H1 (cell line): Measurements from ENCODE around the gene RSRC2. TPM values are rescaled to one million over a fixed set of nuclear protein-coding genes. Genes with fewer than 3 reads are reported as not detected.
"Not testable (repeated sequence)": the region's sequence is repeated elsewhere in the genome, so short reads cannot be mapped to it uniquely, and the experiment has no call there.

Source experiments
- CTCF ChIA-PET: fragments of 300-600 bp; sonication (Branson Sonifier 250); formaldehyde crosslinking; loops from one replicate; lab custom pipeline; 2021; ENCODE audit not compliant: partially characterized antibody; lab: Charles Lee
- POLR2A ChIA-PET: fragments of 300-600 bp; sonication (Branson Sonifier 250); formaldehyde crosslinking; loops from one replicate; lab custom pipeline; 2021; ENCODE audit warnings: inconsistent platforms; ENCODE audit not compliant: partially characterized antibody; lab: Charles Lee
- DNase-seq, 2 experiments: peaks; one replicate each; pipeline versions ENCODE4 v3.0.0 to v3.0.0-alpha.2; 2010 to 2022; ENCODE audit warnings: low spot score in 2 of 2, low read depth in 1 of 2, mixed read lengths in 1 of 2
- FAIRE-seq: peaks from 2 replicates; lab custom pipeline; 2011; peaks lifted over from hg19 to GRCh38; lab: Jason Lieb, UNC
- H2AFZ ChIP-seq: 2 replicates; pipeline ENCODE4 v1.8.1; 2012; ENCODE audit warnings: low read length, inconsistent platforms
- H2AK5ac ChIP-seq: 2 replicates; pipeline ENCODE4 v1.6.1; 2013; ENCODE audit warnings: low read depth, low read length
- H2BK120ac ChIP-seq: replicated peaks from 2 replicates; pipeline ENCODE3; 2013; ENCODE audit warnings: low read depth, low read length, inconsistent platforms
- H2BK12ac ChIP-seq: 2 replicates; pipeline ENCODE4 v1.6.1; 2013; ENCODE audit warnings: low read depth, low read length
- H2BK15ac ChIP-seq: 2 replicates; pipeline ENCODE4 v1.6.1; 2013; ENCODE audit warnings: low read length
- H2BK20ac ChIP-seq: 2 replicates; pipeline ENCODE4 v1.6.1; 2013; ENCODE audit warnings: low read length
- H2BK5ac ChIP-seq: 2 replicates; pipeline ENCODE4 v1.6.1; 2013; ENCODE audit warnings: low read depth, low read length
- H3K14ac ChIP-seq: 2 replicates; pipeline ENCODE4 v1.6.1; 2013; ENCODE audit warnings: inconsistent platforms; ENCODE audit not compliant: insufficient read length
- H3K18ac ChIP-seq: 2 replicates; pipeline ENCODE4 v1.6.1; 2013; ENCODE audit warnings: low read length; ENCODE audit errors: extremely low read depth
- H3K23ac ChIP-seq: 2 replicates; pipeline ENCODE4 v1.6.1; 2013; ENCODE audit warnings: inconsistent platforms; ENCODE audit not compliant: insufficient read length
- H3K23me2 ChIP-seq: 2 replicates; pipeline ENCODE4 v1.6.1; 2013; ENCODE audit warnings: low read depth, low read length
- H3K27ac ChIP-seq: 2 replicates; pipeline ENCODE4 v1.6.1; 2011; ENCODE audit warnings: low read depth, low read length, inconsistent platforms
- H3K27me3 ChIP-seq, 4 experiments: replicated peaks in 1 of 4; 1 replicate in 1 of 4; 2 replicates in 3 of 4; pipeline versions ENCODE4 v1.6.1 to v1.8.1; 2011 to 2013; ENCODE audit warnings: low read length in 3 of 4, mild to moderate bottlenecking in 3 of 4, inconsistent platforms in 2 of 4, mixed read lengths in 2 of 4, moderate library complexity in 1 of 4; ENCODE audit not compliant: control insufficient read depth in 3 of 4, insufficient read depth in 3 of 4; ENCODE audit errors: extremely low read depth in 1 of 4
- H3K36me3 ChIP-seq, 4 experiments: 2 replicates each; pipeline versions ENCODE4 v1.6.1 to v1.8.1; 2011 to 2013; ENCODE audit warnings: mild to moderate bottlenecking in 4 of 4, low read length in 3 of 4, moderate library complexity in 2 of 4, control low read depth in 1 of 4, inconsistent platforms in 1 of 4; ENCODE audit not compliant: insufficient read depth in 4 of 4, control insufficient read depth in 2 of 4
- H3K4ac ChIP-seq: replicated peaks from 2 replicates; pipeline ENCODE3; 2013; ENCODE audit warnings: low read length, low read depth, mixed read lengths, inconsistent platforms; ENCODE audit not compliant: insufficient read length
- H3K4me1 ChIP-seq, 4 experiments: replicated peaks in 1 of 4; 1 replicate in 1 of 4; 2 replicates in 3 of 4; pipeline versions ENCODE4 v1.6.1 to v1.8.1; 2011 to 2013; ENCODE audit warnings: low read length in 3 of 4, inconsistent platforms in 2 of 4, mixed read lengths in 1 of 4; ENCODE audit not compliant: insufficient read depth in 4 of 4, control insufficient read depth in 3 of 4
- H3K4me2 ChIP-seq, 2 experiments: 2 replicates each; pipeline versions ENCODE4 v1.6.1 to v1.8.1; 2011 to 2013; ENCODE audit warnings: low read depth in 2 of 2, low read length in 2 of 2, control low read depth in 1 of 2, inconsistent platforms in 1 of 2, mild to moderate bottlenecking in 1 of 2; ENCODE audit not compliant: insufficient read depth in 1 of 2
- H3K4me3 ChIP-seq, 4 experiments: fragments of 200-600, 300-600 bp in 1 of 4; sonication (generic), shearing (Covaris generic), sonication (Bioruptor Twin) in 1 of 4; 2 replicates each; pipeline versions ENCODE4 v1.5.1 to v1.8.1; 2011 to 2016; ENCODE audit warnings: low read length in 4 of 4, low read depth in 3 of 4, control low read depth in 2 of 4, inconsistent platforms in 2 of 4, mild to moderate bottlenecking in 2 of 4, mixed read lengths in 1 of 4, moderate library complexity in 1 of 4; ENCODE audit not compliant: insufficient read depth in 2 of 4; ENCODE audit errors: extremely low read depth in 1 of 4
- H3K56ac ChIP-seq: replicated peaks from 2 replicates; pipeline ENCODE3; 2013; ENCODE audit warnings: low read depth, mild to moderate bottlenecking, mixed read lengths, low read length, inconsistent platforms; ENCODE audit not compliant: insufficient read length
- H3K79me1 ChIP-seq: 2 replicates; pipeline ENCODE4 v1.6.1; 2013; ENCODE audit warnings: low read depth, low read length, control low read depth
- H3K79me2 ChIP-seq, 2 experiments: 2 replicates each; pipeline versions ENCODE4 v1.6.1 to v1.8.1; 2012 to 2013; ENCODE audit warnings: low read length in 2 of 2, mild to moderate bottlenecking in 2 of 2, inconsistent platforms in 1 of 2; ENCODE audit not compliant: insufficient read depth in 2 of 2, control insufficient read depth in 1 of 2
- H3K9ac ChIP-seq, 4 experiments: replicated peaks in 1 of 4; 1 replicate in 1 of 4; 2 replicates in 3 of 4; pipeline versions ENCODE4 v1.6.1 to v1.8.1; 2011 to 2013; ENCODE audit warnings: low read depth in 3 of 4, low read length in 3 of 4, control low read depth in 2 of 4, mild to moderate bottlenecking in 2 of 4, moderate library complexity in 2 of 4, inconsistent platforms in 1 of 4; ENCODE audit errors: extremely low read depth in 1 of 4
- H3K9me3 ChIP-seq, 2 experiments: 2 replicates each; pipeline versions ENCODE4 v1.6.1 to v1.8.1; 2012 to 2013; ENCODE audit warnings: mild to moderate bottlenecking in 2 of 2, moderate library complexity in 2 of 2, control low read depth in 1 of 2, inconsistent platforms in 1 of 2, low read depth in 1 of 2, low read length in 1 of 2, mixed read lengths in 1 of 2; ENCODE audit not compliant: insufficient read depth in 2 of 2
- H4K20me1 ChIP-seq, 2 experiments: replicated peaks in 1 of 2; 2 replicates each; pipeline versions ENCODE3 to v1.8.1; 2011 to 2013; ENCODE audit warnings: inconsistent platforms in 2 of 2, low read length in 2 of 2, mild to moderate bottlenecking in 1 of 2; ENCODE audit not compliant: insufficient read depth in 2 of 2, control insufficient read depth in 1 of 2
- H4K5ac ChIP-seq: 2 replicates; pipeline ENCODE4 v1.6.1; 2013; ENCODE audit warnings: low read length, low read depth, mixed read lengths, inconsistent platforms; ENCODE audit not compliant: insufficient read length
- H4K8ac ChIP-seq: 2 replicates; pipeline ENCODE4 v1.8.0; 2013; ENCODE audit warnings: mild to moderate bottlenecking, moderate library complexity, low read length, inconsistent platforms; ENCODE audit not compliant: insufficient read depth; ENCODE audit errors: extremely low read depth
- H4K91ac ChIP-seq: replicated peaks from 2 replicates; pipeline ENCODE3; 2013; ENCODE audit warnings: low read length, mixed read lengths, inconsistent platforms; ENCODE audit not compliant: insufficient read length
- WGBS, 2 experiments: shearing (Covaris generic) in 1 of 2; methylation state at CpG; one replicate each; pipeline versions ENCODE4 v1.1.6 to v1.1.7; 2013 to 2015; ENCODE audit warnings: low lambda C conversion rate in 2 of 2, mixed read lengths in 2 of 2, inconsistent platforms in 1 of 2, low coverage in 1 of 2, missing lambda C conversion rate in 1 of 2; ENCODE audit not compliant: insufficient replicate concordance in 2 of 2, insufficient coverage in 1 of 2, insufficient read length in 1 of 2; ENCODE audit errors: extremely low coverage in 1 of 2, missing lambda C conversion rate in 1 of 2; 5-methylcytosine and 5-hydroxymethylcytosine counted together
- polyA plus RNA-seq, 7 experiments: library from polyadenylated mRNA; depleted of rRNA in 3 of 7; stranded (reverse) in 5 of 7; unstranded in 2 of 7; fragments of >200 nt in 5 of 7; fragments of 200-250 nt in 2 of 7; gene quantifications; 1 replicate in 5 of 7; 2 replicates in 1 of 7; 4 replicates in 1 of 7; pipeline versions ENCODE4 v1.2.1 to v1.2.3, GENCODE V29; 2011 to 2013; ENCODE audit warnings: missing spikeins in 2 of 7, mixed read lengths in 2 of 7
- total RNA-seq: library from RNA; stranded (reverse); fragmentation: NEBNext Ultra II Directional; extraction: Animal tissue kit (Norgen Biotek cat#: 25700); gene quantifications from 2 replicates; pipeline ENCODE4 v1.2.1, GENCODE V29; 2021

The RSRC2 gene
- total and polyA plus RNA-seq, 2 of the 8 experiments (the other 6 are each of a cell fraction or from before 2014, with no cell fraction given) = 15.9 to 71.4 TPM

DNA sequence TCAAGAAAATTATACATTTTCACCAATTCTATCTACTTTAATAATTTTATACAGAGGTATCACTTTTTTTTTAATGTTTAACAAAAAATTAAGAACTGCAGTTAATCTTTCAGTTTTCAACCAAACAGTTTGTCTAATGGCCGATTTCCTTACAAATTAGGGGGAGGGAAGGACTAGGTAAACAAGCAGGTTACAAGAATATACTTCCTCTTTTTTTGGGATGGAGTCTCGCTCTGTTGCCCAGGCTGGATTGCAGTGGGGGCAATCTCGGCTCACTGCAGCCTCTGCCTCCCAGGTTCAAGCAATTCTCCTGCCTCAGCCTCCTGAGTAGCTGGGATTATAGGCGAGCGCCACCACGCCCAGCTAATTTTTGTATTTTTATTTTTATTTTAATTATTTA lies 33.5 kb downstream of the RSRC2 start:
- not testable (repeated sequence) for H3K27me3 ChIP-seq, H3K9me3 ChIP-seq, H2AK5ac ChIP-seq, H3K23ac ChIP-seq, H4K20me1 ChIP-seq, H4K91ac ChIP-seq, H2BK15ac ChIP-seq, H3K14ac ChIP-seq, H2BK5ac ChIP-seq, H3K4me1 ChIP-seq, H3K4me2 ChIP-seq, H3K18ac ChIP-seq, DNase-seq, H2BK120ac ChIP-seq, H2BK12ac ChIP-seq, H3K79me1 ChIP-seq, H4K5ac ChIP-seq, H3K4ac ChIP-seq, H3K9ac ChIP-seq, H3K27ac ChIP-seq, H3K4me3 ChIP-seq, H4K8ac ChIP-seq, FAIRE-seq, H3K56ac ChIP-seq, H2BK20ac ChIP-seq, H3K23me2 ChIP-seq, H2AFZ ChIP-seq
- peaks cover 13 to 68% (median 28%) of the 10 kb centered on the region in 4 experiments for H3K36me3 ChIP-seq
- H3K79me2 ChIP-seq = peaks cover 0 to 20% of the 10 kb centered on the region in 2 experiments; a peak in 3 of 4 replicates
- ChIA-PET POLR2A (interaction anchor here (0.6 to 47.9 kb wide), 3 partner anchors 8 to 125 kb away, joined by 7 to 1221 read pairs (median 7); partner anchors contain the start of genes KNTC1 and RSRC2), CTCF (interaction anchor here (1.1 to 1.9 kb wide), 4 partner anchors 20 to 69 kb away, joined by 3 to 6 read pairs (median 3); no protein-coding TSS in a partner anchor)
- WGBS, 2 experiments = 90% methylated on average over 6 of the region's 6 CpGs; no CpG with 5 or more reads in 1 of the 2 experiments
